WERI-Rb-1 (cell line): ENCODE measurements around the gene SETD3.

ENCODE experiments used
- DNase-seq: peaks from one replicate; pipeline ENCODE4 v3.0.0-alpha.2; 2020
- H3K27ac ChIP-seq: fragments of 250-450 bp; sonication (Bioruptor Pico); 2 replicates; pipeline ENCODE4 v1.5.1; 2020; ENCODE audit warnings: mild to moderate bottlenecking, moderate library complexity
- H3K27me3 ChIP-seq: fragments of 250-450 bp; sonication (Bioruptor Pico); 2 replicates; pipeline ENCODE4 v1.5.1; 2021; ENCODE audit warnings: mild to moderate bottlenecking, low read depth, moderate library complexity; ENCODE audit not compliant: insufficient read depth, severe bottlenecking
- H3K36me3 ChIP-seq: fragments of 250-450 bp; sonication (Bioruptor Pico); 2 replicates; pipeline ENCODE4 v1.5.1; 2020; ENCODE audit warnings: mild to moderate bottlenecking, moderate library complexity
- H3K4me3 ChIP-seq: 2 replicates; pipeline ENCODE4 v1.5.1; 2011; ENCODE audit warnings: low read depth, mild to moderate bottlenecking, control low read depth, low read length
- H3K9me3 ChIP-seq: fragments of 250-450 bp; sonication (Bioruptor Pico); 2 replicates; pipeline ENCODE4 v1.5.1; 2021; ENCODE audit warnings: mild to moderate bottlenecking, moderate library complexity; ENCODE audit not compliant: severe bottlenecking
- CTCF ChIP-seq: IDR thresholded peaks from 2 replicates; pipeline ENCODE4 v1.5.1; 2011; ENCODE audit warnings: low read depth, mild to moderate bottlenecking, control low read depth, inconsistent platforms, low read length

Gene SETD3

GRCh38 chr14:99359906-99360305 is 120.8 kb downstream of the SETD3 start:
- Histone ChIP-seq H3K9me3 (no peaks in the 10 kb centered on the region), H3K27ac (no peak overlapping the region), H3K36me3 (no peaks in the 10 kb centered on the region), H3K27me3 (no peaks in the 10 kb centered on the region), H3K4me3 (no peak overlapping the region)
- DNase-seq, result no peak
- TF ChIP-seq CTCF, result no peak

- H3K36me3 ChIP-seq, result no peaks in the 10 kb centered on the region
- no peaks in the 10 kb centered on the region for H3K9me3 ChIP-seq
- no peaks in the 10 kb centered on the region for H3K27me3 ChIP-seq
- no peak for DNase-seq
- TF ChIP-seq CTCF, result no peak
- H3K27ac ChIP-seq, result no peak overlapping the region
- no peak overlapping the region for H3K4me3 ChIP-seq
These were observed 122.7 kb downstream of the SETD3 start for GRCh38 chr14:99357916-99358390.

DNA sequence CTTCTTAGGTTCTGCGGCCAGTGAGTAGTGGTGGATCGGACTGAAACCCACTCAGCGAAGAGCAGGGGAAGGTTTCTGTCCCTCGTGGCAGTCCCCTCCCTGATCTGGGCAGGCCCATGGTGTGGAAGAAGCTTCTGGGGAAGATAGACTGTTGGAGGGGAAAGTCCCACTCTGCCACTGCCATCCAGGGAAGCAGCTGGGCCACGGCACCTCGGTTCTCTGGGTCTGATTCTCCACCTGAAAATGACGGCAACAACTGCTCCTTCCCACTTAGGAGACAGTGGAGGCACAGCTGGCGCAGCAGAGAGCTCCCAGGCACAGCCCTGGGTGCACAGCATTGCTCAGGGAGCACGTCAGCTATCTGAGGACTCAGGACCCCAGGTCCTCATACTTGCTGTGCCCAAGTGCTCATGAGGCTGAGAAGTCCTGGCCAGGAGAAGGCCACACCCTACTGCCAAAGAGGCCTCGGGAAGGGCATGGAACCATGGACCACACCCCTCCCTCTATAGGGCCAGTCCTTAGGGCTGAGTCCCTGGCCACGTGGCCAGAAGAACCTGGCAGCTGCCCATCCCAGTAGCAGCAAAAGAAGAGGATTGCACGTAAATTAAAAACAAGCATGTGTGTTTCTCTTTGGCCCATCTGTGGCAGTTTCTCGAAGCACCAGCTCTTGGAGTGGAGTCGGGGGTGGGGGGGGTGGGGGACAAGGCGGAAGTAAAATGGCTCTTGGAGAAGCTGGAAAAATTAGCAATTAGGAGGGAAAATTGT is 123.3 kb downstream of the SETD3 start:
- Histone ChIP-seq H3K27ac (no peak overlapping the region), H3K27me3 (no peaks in the 10 kb centered on the region), H3K4me3 (no peak overlapping the region), H3K36me3 (no peaks in the 10 kb centered on the region), H3K9me3 (no peaks in the 10 kb centered on the region)
- no peak for TF ChIP-seq CTCF
- no peak for DNase-seq

DNA sequence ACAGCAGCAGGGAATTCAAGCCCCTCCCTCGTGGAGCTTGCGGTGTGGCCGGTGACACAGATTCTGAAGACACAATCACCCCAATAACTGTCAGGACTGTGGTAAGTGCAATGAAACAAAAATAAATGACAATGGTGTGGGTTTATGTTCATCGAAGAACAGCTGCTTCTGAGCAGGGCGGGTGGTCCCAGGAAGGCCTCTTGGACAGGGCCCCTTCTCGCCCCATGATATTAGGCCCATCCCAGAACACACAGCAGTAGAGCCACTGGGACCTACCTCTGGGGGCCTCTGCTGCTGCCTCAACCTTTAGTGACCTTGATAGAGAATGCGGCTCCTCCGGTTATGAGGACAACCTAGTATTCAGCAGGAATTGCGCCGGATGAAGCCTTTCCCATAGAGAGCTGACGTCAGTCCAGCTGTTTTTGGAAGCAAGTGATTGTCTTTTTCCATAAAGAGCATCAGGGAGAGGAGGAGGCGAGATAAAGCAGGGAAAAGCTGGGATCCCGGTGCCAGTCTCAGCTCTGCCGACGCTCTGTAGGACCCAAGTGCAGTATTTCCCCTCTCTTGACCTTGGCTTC is 124.5 kb downstream of the SETD3 start:
- no peak for TF ChIP-seq CTCF
- no peak for DNase-seq
- H3K9me3 ChIP-seq, result no peaks in the 10 kb centered on the region
- no peaks in the 10 kb centered on the region for H3K36me3 ChIP-seq
- H3K4me3 ChIP-seq, result no peak overlapping the region
- H3K27ac ChIP-seq, result no peak overlapping the region
- no peaks in the 10 kb centered on the region for H3K27me3 ChIP-seq

- Histone ChIP-seq H3K4me3 (no peak overlapping the region), H3K36me3 (no peaks in the 10 kb centered on the region), H3K27ac (no peak overlapping the region), H3K27me3 (no peaks in the 10 kb centered on the region), H3K9me3 (no peaks in the 10 kb centered on the region)
- DNase-seq, result no peak
- TF ChIP-seq CTCF, result no peak
These were observed 126.3 kb downstream of the SETD3 start for GRCh38 chr14:99354166-99354875.
